Esophagus (tissue), 2 donors: Measurements from ENCODE around the gene BRF1. TPM values are rescaled to one million over a fixed set of nuclear protein-coding genes. Genes with fewer than 3 reads are reported as not detected.

Source experiments
- H3K27ac ChIP-seq, 2 donors: one replicate each; pipeline ENCODE4 v1.5.1; 2013; ENCODE audit warnings: low read depth in 2 of 2, mild to moderate bottlenecking in 2 of 2, inconsistent platforms in 1 of 2, low read length in 1 of 2, moderate library complexity in 1 of 2
- H3K27me3 ChIP-seq, 2 donors: one replicate each; pipeline ENCODE4 v1.6.1; 2013; ENCODE audit warnings: low read length in 2 of 2, control low read depth in 1 of 2, mild to moderate bottlenecking in 1 of 2; ENCODE audit not compliant: insufficient read depth in 2 of 2, control insufficient read depth in 1 of 2
- H3K36me3 ChIP-seq, 2 donors: one replicate each; pipeline ENCODE4 v1.6.1; 2013; ENCODE audit warnings: low read length in 1 of 2; ENCODE audit not compliant: control insufficient read depth in 2 of 2, insufficient read depth in 2 of 2
- H3K4me1 ChIP-seq, 2 donors: one replicate each; pipeline ENCODE4 v1.6.1; 2013; ENCODE audit warnings: low read length in 1 of 2; ENCODE audit not compliant: control insufficient read depth in 2 of 2, insufficient read depth in 2 of 2
- H3K4me3 ChIP-seq, 2 donors: one replicate each; pipeline ENCODE4 v1.5.1; 2013; ENCODE audit warnings: low read length in 2 of 2, mild to moderate bottlenecking in 2 of 2, low read depth in 1 of 2, moderate library complexity in 1 of 2
- H3K9me3 ChIP-seq, 2 donors: one replicate each; pipeline ENCODE4 v1.6.1; 2013; ENCODE audit warnings: mild to moderate bottlenecking in 2 of 2, low read depth in 1 of 2, low read length in 1 of 2, moderate library complexity in 1 of 2; ENCODE audit not compliant: control insufficient read depth in 2 of 2, insufficient read depth in 1 of 2
- WGBS, 2 donors: extraction: QIAGEN DNeasy Blood & Tissue Kit; methylation state at CpG; one replicate each; pipeline ENCODE4 v1.1.7; 2013; 5-methylcytosine and 5-hydroxymethylcytosine counted together
- polyA plus RNA-seq, 2 donors: library from polyadenylated mRNA; stranded (reverse); fragments of 200-250 nt; gene quantifications; one replicate each; pipeline ENCODE4 v1.2.3, GENCODE V29; 2013
- donor health status: healthy with polysubstance abuse.
- donor health status: Bipolar disorder and iron deficiency.

BRF1 gene
- polyA plus RNA-seq, 2 donors, result 11.1 to 30.2 TPM

GRCh38 chr14:105162669-105162979 is 138.2 kb downstream of the BRF1 start:
- H3K9me3 ChIP-seq, result peaks cover 0 to 2% of the 10 kb centered on the region in 2 donors
- peaks cover 7 to 26% of the 10 kb centered on the region in 2 donors for H3K4me1 ChIP-seq
- no peaks in the 10 kb centered on the region for H3K36me3 ChIP-seq
- no peak overlapping the region for H3K27ac ChIP-seq
- no peaks in the 10 kb centered on the region for H3K27me3 ChIP-seq
- H3K4me3 ChIP-seq, result no peak overlapping the region
- 84 to 90% methylated on average over 2 of the region's 2 CpGs for WGBS, 2 donors

- no peak overlapping the region for H3K4me3 ChIP-seq
- no peak overlapping the region for H3K27ac ChIP-seq
- H3K36me3 ChIP-seq, result no peaks in the 10 kb centered on the region
- 69% methylated on average over 8 to 10 of the region's 10 CpGs for whole genome bisulfite sequencing, 2 donors
- no peaks in the 10 kb centered on the region for H3K27me3 ChIP-seq
- no peaks in the 10 kb centered on the region for H3K9me3 ChIP-seq
- H3K4me1 ChIP-seq, result peaks cover 3 to 22% of the 10 kb centered on the region in 2 donors
Measured at GRCh38 chr14:105161964-105162668, 138.7 kb downstream of the BRF1 start.

GRCh38 chr14:105161309-105161708 is 139.5 kb downstream of the BRF1 start:
- WGBS, 2 donors, result 43 to 52% methylated on average over 15 of the region's 15 CpGs
- Histone ChIP-seq H3K27me3 (no peaks in the 10 kb centered on the region), H3K27ac (no peak overlapping the region)

GRCh38 chr14:105160776-105161175 is 140.0 kb downstream of the BRF1 start:
- WGBS, 2 donors, result 74 to 75% methylated on average over 12 of the region's 12 CpGs
- no peaks in the 10 kb centered on the region for H3K27me3 ChIP-seq
- no peak overlapping the region for H3K4me3 ChIP-seq
- H3K9me3 ChIP-seq, result no peaks in the 10 kb centered on the region
- no peaks in the 10 kb centered on the region for H3K36me3 ChIP-seq
- no peak overlapping the region for H3K27ac ChIP-seq
- peaks cover 0 to 13% of the 10 kb centered on the region in 2 donors for H3K4me1 ChIP-seq

More at GRCh38 chr14:105161309-105161708, 139.5 kb downstream of the BRF1 start:
- Histone ChIP-seq H3K4me3 (no peak overlapping the region), H3K36me3 (no peaks in the 10 kb centered on the region), H3K4me1 (peaks cover 0 to 15% of the 10 kb centered on the region in 2 donors), H3K9me3 (no peaks in the 10 kb centered on the region)

- Histone ChIP-seq H3K9me3 (no peaks in the 10 kb centered on the region), H3K36me3 (no peaks in the 10 kb centered on the region), H3K4me3 (no peak overlapping the region), H3K27ac (no peak overlapping the region), H3K4me1 (peaks cover 0 to 5% of the 10 kb centered on the region in 2 donors), H3K27me3 (no peaks in the 10 kb centered on the region)
- WGBS, 2 donors, result 78% methylated on average over 13 to 14 of the region's 14 CpGs
Measured at GRCh38 chr14:105159344-105159743, 141.5 kb downstream of the BRF1 start.

Other genes with a start within 250 kb of the BRF1 start
- under 1 TPM; 0.42 to 0.47 TPM for gene GPR132, start 235.6 kb downstream of the BRF1 start, polyA plus RNA-seq
- gene JAG2, start 132.2 kb downstream of the BRF1 start, polyA plus RNA-seq, result 10 to 100 TPM; 18.7 to 32.4 TPM
- gene NUDT14, start 119.7 kb downstream of the BRF1 start, polyA plus RNA-seq, result 10 to 100 TPM; 16.1 to 25.5 TPM
- gene BTBD6, start 52.5 kb downstream of the BRF1 start, polyA plus RNA-seq, result 10 to 100 TPM; 47.5 to 49.8 TPM
- 10 to 100 TPM; 17.8 to 39.2 TPM for gene PACS2, start 13.7 kb upstream of the BRF1 start, polyA plus RNA-seq
- gene TEX22, start 97.5 kb upstream of the BRF1 start, polyA plus RNA-seq, result under 1 TPM; 0.06 to 0.14 TPM
- 10 to 100 TPM; 37.4 to 70.4 TPM for gene MTA1, start 118.8 kb upstream of the BRF1 start, polyA plus RNA-seq
- gene CRIP2, start 173.8 kb upstream of the BRF1 start, polyA plus RNA-seq, result 100 to 1,000 TPM in 1 of 2 donors, 10 to 100 TPM in 1; 99.5 to 145 TPM
- 10 to 100 TPM; 78.0 to 99.3 TPM for gene CRIP1, start 185.9 kb upstream of the BRF1 start, polyA plus RNA-seq
- gene TEDC1, start 190.2 kb upstream of the BRF1 start, polyA plus RNA-seq, result 10 to 100 TPM; 11.8 to 17.6 TPM
- 1 to 10 TPM in 1 of 2 donors, under 1 TPM in 1; 0.29 to 1.3 TPM for gene TMEM121, start 225.6 kb upstream of the BRF1 start, polyA plus RNA-seq